ENCODE results near the gene VAMP7. TPM values are rescaled to one million over a fixed set of nuclear protein-coding genes. Genes with fewer than 3 reads are reported as not detected.

The VAMP7 gene
- total and polyA plus RNA-seq, 9 of the 15 experiments (the other 6 are each of a cell fraction or from before 2014, with no cell fraction given), result 38.4 to 100 (median 67.7) TPM

DNA sequence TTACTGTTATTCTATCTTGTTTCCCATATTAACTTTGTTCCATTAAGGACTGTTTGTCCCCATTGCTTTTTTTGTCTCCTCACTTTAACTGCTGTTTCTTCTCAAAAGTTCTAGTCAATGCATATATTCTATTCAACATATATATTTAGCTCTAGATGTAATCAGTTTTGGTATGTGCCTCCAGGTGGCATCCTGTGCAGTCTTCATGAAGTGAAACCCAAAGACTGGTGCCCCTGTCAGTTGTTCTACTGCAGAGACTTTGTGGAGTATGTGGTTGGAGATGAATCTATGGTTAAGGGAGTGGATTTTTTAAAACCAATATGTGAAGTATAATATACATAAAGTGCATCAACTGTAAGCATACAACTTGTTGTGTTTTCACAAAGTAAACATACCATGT is 57.0 kb downstream of the VAMP7 start:
- POLR2A ChIA-PET, result no interaction called here
- Histone ChIP-seq H3K9me3 (replicated peaks; ENCODE audit: control insufficient read depth, insufficient read depth, low read depth, low read length) (no peaks in the 10 kb centered on the region), H3K4me3 (no peak overlapping the region), H3K9ac (ENCODE audit: insufficient read depth in 1 of 2, low read depth in 2 of 2, low read length in 2 of 2) (no peak overlapping the region), H3K4me1 (replicated peaks in 1 of 2; ENCODE audit: control insufficient read depth in 2 of 2, insufficient read depth in 2 of 2, low read length in 2 of 2) (no peaks in the 10 kb centered on the region), H3K36me3 (ENCODE audit: control insufficient read depth, insufficient read depth, low read length) (peaks cover 28% of the 10 kb centered on the region; the same call in 2 of the 3 replicates), H3K9me1 (ENCODE audit: control insufficient read depth, insufficient read depth, low read length) (no peaks in the 10 kb centered on the region), H3K79me2 (ENCODE audit: control insufficient read depth, insufficient read depth, low read length) (no peaks in the 10 kb centered on the region), H4K20me1 (replicated peaks; ENCODE audit: control insufficient read depth, insufficient read depth, low read length) (no peaks in the 10 kb centered on the region), H3K27me3 (ENCODE audit: control insufficient read depth in 2 of 2, insufficient read depth in 2 of 2, low read length in 2 of 2) (no peaks in the 10 kb centered on the region), H2AFZ (ENCODE audit: low read depth, low read length) (no peak overlapping the region), H3K4me2 (ENCODE audit: insufficient read depth, low read length) (no peak overlapping the region), H3K27ac (ENCODE audit: extremely low read depth, low read depth, low read length) (no peak overlapping the region)
- ATAC-seq, result no peak
- no peak for DNase-seq (ENCODE audit: extremely low read depth in 1 of 4, low spot score in 3 of 4)
- no TSS peak for BruUV-seq (replicated peaks)
- TF ChIP-seq, protein P1, sequence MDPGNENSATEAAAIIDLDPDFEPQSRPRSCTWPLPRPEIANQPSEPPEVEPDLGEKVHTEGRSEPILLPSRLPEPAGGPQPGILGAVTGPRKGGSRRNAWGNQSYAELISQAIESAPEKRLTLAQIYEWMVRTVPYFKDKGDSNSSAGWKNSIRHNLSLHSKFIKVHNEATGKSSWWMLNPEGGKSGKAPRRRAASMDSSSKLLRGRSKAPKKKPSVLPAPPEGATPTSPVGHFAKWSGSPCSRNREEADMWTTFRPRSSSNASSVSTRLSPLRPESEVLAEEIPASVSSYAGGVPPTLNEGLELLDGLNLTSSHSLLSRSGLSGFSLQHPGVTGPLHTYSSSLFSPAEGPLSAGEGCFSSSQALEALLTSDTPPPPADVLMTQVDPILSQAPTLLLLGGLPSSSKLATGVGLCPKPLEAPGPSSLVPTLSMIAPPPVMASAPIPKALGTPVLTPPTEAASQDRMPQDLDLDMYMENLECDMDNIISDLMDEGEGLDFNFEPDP (CRISPR knock-in tag; IDR thresholded peaks at IDR 0.05), result no peak
- TF ChIP-seq ARID2 (IDR thresholded peaks at IDR 0.05), result no peak
- TF ChIP-seq, protein P2, sequence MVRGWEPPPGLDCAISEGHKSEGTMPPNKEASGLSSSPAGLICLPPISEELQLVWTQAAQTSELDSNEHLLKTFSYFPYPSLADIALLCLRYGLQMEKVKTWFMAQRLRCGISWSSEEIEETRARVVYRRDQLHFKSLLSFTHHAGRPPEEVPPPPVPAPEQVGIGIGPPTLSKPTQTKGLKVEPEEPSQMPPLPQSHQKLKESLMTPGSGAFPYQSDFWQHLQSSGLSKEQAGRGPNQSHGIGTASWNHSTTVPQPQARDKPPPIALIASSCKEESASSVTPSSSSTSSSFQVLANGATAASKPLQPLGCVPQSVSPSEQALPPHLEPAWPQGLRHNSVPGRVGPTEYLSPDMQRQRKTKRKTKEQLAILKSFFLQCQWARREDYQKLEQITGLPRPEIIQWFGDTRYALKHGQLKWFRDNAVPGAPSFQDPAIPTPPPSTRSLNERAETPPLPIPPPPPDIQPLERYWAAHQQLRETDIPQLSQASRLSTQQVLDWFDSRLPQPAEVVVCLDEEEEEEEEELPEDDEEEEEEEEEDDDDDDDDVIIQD (CRISPR knock-in tag; IDR thresholded peaks at IDR 0.05), result no peak
- TF ChIP-seq ZNF707 (CRISPR knock-in tag; conservative IDR thresholded peaks at IDR 0.05), result no peak
- no peak for TF ChIP-seq ELF4 (CRISPR knock-in tag; IDR thresholded peaks at IDR 0.05)
- no peak for TF ChIP-seq CSDE1 (IDR thresholded peaks at IDR 0.05)
- no peak for TF ChIP-seq ZNF780A (CRISPR knock-in tag; IDR thresholded peaks at IDR 0.05)
- TF ChIP-seq TAF1 (IDR thresholded peaks at IDR 0.05; ENCODE audit: control insufficient read depth, extremely low read depth, insufficient read depth, low read length, severe bottlenecking), result no peak
- TF ChIP-seq, protein P3, sequence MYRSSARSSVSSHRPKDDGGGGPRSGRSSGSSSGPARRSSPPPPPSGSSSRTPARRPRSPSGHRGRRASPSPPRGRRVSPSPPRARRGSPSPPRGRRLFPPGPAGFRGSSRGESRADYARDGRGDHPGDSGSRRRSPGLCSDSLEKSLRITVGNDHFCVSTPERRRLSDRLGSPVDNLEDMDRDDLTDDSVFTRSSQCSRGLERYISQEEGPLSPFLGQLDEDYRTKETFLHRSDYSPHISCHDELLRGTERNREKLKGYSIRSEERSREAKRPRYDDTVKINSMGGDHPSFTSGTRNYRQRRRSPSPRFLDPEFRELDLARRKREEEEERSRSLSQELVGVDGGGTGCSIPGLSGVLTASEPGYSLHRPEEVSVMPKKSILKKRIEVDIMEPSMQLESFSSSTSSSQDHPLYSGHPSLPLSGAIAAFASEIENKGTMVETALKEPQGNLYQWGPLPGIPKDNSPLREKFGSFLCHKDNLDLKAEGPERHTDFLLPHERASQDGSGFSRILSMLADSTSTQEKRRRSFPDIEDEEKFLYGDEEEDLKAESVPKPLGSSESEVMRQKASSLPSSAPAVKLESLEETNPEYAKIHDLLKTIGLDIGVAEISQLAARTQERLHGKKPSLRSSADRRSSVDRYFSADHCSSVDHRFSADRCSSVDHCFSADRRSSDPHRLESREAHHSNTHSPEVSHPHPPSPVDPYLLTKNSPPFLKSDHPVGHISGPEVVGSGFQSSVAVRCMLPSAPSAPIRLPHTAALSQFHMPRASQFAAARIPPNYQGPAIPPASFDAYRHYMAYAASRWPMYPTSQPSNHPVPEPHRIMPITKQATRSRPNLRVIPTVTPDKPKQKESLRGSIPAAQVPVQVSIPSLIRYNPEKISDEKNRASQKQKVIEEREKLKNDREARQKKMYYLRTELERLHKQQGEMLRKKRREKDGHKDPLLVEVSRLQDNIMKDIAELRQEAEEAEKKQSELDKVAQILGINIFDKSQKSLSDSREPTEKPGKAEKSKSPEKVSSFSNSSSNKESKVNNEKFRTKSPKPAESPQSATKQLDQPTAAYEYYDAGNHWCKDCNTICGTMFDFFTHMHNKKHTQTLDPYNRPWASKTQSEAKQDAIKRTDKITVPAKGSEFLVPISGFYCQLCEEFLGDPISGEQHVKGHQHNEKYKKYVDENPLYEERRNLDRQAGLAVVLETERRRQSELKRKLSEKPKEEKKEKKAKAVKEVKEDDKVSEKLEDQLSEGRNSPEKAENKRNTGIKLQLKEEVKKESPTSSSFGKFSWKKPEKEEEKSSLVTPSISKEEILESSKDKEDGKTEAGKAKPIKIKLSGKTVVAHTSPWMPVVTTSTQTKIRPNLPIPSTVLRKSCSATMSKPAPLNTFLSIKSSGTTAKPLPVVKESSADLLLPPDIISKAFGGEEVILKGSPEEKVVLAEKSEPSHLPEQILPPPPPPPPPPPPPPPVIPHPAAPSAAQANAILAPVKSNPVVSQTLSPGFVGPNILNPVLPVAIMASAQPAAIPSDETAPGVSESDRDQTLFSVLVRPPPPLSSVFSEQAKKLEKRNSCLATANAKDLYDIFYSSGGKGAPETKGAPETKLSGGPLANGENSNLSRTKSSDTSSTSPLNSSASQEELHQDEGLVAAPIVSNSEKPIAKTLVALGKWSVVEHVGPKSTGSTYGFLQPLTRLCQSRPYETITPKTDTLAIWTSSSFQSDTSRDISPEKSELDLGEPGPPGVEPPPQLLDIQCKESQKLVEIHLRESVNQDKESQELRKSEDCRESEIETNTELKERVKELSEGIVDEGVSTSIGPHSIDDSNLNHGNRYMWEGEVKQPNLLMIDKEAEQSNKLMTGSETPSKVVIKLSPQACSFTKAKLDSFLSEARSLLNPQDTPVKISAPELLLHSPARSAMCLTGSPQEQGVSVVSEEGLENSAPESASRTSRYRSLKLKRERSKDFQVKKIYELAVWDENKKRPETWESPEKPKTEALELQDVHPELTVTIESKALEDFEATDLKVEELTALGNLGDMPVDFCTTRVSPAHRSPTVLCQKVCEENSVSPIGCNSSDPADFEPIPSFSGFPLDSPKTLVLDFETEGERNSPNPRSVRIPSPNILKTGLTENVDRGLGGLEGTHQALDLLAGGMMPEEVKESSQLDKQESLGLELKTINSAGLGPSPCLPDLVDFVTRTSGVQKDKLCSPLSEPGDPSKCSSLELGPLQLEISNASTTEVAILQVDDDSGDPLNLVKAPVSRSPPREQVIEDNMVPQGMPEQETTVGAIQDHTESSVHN (IDR thresholded peaks at IDR 0.05; ENCODE audit: borderline replicate concordance in 1 of 2, low read depth in 1 of 2), result no peak
- no peak for FAIRE-seq
- CTCF ChIA-PET (ENCODE audit: low intra/inter-chr PET ratio), result no interaction called here
- in situ Hi-C loops (cut with MboI), result no loop called here
- intact Hi-C loops (cut with micrococcal nuclease), result no loop called here
